Kidney glomerular epithelial cell (primary cell): ENCODE measurements around the gene LSM5.
"Not testable (repeated sequence)": the region's sequence is repeated elsewhere in the genome, so short reads cannot be mapped to it uniquely, and the experiment has no call there.

Source experiments
- DNase-seq: peaks from one replicate; lab custom pipeline; 2025; lab: John Stamatoyannopoulos, UW

Gene LSM5

DNA sequence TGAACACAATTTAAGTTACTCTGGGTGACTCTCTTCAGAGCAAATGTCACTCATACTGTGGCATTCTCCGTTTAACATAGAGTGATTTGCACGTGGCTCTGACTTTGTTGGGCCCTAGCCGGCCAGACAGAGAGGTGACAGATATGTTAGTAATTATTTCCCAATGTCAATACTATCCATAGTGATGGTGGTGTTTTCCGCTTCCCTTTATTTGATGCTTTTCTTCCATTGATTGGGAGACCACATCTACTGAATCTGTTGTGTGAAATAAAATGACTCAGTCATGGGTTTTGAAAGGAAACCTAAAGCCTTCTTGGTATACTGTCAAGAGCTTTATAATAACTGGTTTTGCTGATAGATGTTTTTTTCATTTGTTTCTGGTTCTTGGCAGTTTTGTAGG lies 12.5 kb upstream of the LSM5 start:
- no peak for DNase-seq

GRCh38 chr7:32501522-32501921 lies 11.3 kb upstream of the LSM5 start:
- DNase-seq = no peak

- no peak for DNase-seq
Observed at GRCh38 chr7:32500922-32501341, 10.8 kb upstream of the LSM5 start.

- DNase-seq = not testable (repeated sequence)
Observed at GRCh38 chr7:32500216-32500615, 10.0 kb upstream of the LSM5 start.

DNA sequence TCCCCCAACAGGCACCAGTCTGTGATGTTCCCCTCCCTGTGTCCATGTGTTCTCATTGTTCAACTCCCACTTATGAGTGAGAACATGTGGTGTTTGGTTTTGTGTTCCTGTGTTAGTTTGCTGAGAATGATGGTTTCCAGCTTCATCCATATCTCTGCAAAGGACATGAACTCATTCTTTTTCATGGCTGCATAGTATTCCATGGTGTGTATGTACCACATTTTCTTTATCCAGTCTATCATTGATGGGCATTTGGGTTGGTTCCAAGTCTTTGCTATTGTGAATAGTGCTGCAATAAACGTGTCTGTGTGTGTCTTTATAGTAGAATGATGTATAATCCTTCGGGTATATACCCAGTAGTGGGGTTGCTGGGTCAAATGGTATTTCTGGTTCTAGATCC lies 9.6 kb upstream of the LSM5 start:
- not testable (repeated sequence) for DNase-seq

DNA sequence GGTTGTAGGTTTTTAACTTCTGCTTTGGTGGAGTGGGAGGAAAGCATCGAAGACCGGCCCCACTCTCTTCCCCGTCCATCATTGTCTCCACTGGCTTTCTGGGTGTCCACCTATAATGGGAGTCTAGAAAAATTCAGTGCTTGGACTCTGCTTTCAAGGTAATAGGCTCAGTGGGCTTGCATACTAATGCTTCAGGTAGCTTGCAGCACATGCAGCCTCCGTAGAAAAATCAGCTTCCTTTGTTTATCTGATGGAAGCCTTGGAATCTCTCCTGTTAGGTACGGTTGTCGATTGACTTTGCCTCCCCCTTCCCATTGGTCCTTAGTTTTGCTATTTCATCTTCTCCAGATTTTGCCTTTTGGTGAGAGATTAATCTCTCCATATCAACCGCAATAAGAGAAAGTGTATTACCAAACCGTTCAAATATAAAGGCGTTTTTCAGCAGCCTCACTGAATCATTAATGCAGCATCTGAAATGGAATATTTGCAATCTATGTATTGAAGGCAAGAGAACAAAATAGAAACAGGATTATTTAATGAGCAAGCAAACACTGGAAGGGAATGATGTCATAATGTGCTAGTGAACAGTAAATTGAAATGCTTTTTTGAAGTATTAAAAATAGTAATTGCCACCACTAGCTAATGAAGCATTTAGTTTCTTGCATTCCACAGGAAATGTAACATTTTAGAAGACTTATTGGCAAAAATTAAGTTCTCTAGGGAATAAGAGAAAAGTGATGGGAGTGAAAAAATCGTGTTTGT lies 6.1 kb upstream of the LSM5 start:
- peak; percentile 37 for DNase-seq

- peak; percentile 89 for DNase-seq
Observed at GRCh38 chr7:32495298-32496051, 5.3 kb upstream of the LSM5 start, which contains the start of gene AVL9. Gene AVL9, plus strand, starts transcription at chr7:32495489. Its CDS starts 221 bp downstream, at chr7:32495710.

- no peak for DNase-seq
Observed at GRCh38 chr7:32494946-32495297, 4.7 kb upstream of the LSM5 start.

DNA sequence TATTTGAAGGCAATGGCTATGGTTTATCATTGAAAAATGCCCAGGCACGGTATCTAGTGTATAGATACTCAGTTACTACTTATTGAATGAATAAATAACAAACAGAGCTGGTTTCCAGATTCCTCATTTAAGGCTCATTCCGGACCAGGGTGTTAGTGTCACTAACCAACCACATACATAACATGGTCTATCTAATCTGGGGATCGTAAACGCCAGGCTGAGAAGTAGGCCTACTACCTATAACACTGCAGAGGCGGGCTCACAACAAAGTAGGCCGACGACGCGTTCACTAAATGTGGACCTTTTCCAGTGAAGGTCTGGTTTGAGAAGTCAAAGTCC lies 423 bp downstream of the LSM5 start:
- DNase-seq = no peak

- DNase-seq = no peak
Observed at GRCh38 chr7:32481921-32482320, 8.3 kb downstream of the LSM5 start.

GRCh38 chr7:32481176-32481575 lies 9.0 kb downstream of the LSM5 start:
- DNase-seq = no peak

- DNase-seq = peak; percentile 68
Observed at GRCh38 chr7:32479574-32480200, 10.5 kb downstream of the LSM5 start.

DNA sequence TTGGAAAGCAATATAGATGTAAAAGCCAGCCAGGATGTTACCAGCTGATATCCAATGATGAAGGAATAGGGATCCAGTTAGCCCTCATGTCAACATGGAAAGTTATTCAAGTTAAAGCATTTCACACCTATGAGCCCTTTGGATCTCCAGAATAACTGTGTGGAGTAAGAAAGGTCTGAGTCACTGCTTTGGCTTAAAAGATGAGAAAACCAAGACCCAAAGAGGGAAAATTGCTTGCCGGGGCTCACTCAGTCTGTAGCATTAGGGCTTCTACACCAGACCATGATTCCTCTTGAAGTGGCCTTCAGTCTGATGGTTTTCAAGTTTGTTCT lies 12.6 kb downstream of the LSM5 start:
- DNase-seq = no peak

DNA sequence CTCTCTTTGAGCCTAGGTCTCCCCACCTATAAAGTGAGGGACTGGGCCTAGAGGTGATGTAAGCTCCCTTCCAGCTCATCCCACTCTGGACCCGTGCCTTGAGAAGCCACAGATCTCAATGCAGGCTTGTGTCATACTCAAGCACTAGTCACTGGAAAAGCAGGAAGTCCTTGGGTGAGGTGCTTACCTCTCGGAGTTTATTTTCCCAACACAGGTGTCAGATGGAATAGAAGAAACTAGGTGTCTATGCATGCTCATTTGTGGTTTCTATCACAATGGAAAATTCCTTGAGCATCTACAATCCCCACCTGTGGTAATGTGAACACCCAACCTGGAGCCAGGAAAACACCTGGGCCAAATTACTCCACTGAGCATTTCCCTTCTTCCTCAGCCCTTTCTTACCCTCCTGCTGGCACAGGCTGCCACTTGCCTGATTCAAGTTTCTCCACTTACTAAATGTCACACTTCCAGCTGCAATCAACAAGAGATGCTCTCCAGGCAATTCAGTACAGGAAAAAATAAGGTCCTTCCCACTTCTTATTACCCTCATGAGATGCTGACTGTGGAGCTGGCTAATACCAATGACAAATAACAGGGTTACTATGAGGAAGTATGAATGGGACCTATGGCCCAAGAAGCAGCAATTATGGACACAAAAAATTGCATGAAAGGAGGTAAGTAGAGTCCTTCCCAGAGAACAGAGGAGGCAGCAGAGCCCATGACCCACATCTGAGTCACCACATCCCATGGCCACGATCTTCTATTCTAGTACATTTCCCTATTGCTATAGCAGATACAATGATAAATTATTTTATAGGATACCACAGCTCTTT lies 13.1 kb downstream of the LSM5 start:
- no peak for DNase-seq

DNA sequence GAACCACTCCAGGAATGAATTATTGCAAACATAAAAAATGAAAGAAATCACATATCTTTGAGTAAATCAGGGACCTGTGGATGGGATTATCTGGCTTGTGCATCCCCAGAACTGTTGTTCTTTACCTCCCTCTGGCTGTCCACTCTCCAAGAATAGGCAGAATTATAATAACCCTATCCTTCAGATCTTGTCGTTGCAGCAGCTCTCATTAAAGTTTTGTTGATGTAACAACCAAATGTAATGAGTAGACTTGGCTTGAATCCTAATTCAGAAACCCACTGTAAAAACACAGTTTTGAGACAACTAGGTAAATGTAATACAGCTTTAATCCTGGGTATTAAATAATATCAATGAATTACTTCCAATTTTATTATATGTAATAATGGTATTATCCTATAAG lies 16.2 kb downstream of the LSM5 start:
- DNase-seq = no peak

- DNase-seq = no peak
Observed at GRCh38 chr7:32472015-32472414, 18.2 kb downstream of the LSM5 start.

GRCh38 chr7:32470871-32471270 lies 19.3 kb downstream of the LSM5 start:
- no peak for DNase-seq

DNA sequence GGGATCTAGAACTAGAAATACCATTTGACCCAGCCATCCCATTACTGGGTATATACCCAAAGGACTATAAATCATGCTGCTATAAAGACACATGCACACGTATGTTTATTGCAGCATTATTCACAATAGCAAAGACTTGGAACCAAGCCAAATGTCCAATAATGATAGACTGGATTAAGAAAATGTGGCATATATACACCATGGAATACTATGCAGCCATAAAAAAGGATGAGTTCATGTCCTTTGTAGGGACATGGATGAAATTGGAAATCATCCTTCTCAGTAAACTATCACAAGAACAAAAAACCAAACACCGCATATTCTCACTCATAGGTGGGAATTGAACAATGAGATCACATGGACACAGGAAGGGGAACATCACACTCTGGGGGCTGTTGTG lies 20.2 kb downstream of the LSM5 start:
- DNase-seq = not testable (repeated sequence)

- not testable (repeated sequence) for DNase-seq
Observed at GRCh38 chr7:32464641-32465416, 25.4 kb downstream of the LSM5 start.

DNA sequence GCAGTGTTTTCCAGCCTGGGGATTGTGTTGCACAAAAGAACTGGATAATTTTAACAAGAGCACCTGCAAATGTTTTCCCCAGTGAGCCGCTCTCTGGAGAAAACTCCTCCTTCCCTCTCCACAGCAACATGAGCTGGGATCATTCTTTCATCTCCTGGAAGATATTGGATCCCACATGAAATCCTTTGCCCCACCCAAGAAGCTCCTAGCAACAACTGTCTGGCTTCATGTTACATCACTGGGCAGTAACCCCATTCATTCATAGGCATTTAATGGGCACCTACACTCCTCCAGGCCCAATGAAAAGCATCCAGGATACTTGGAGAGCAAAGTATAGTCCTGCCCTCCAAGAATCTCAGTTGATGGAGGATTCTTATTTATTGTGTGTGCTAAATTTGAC lies 27.2 kb downstream of the LSM5 start:
- DNase-seq = no peak

DNA sequence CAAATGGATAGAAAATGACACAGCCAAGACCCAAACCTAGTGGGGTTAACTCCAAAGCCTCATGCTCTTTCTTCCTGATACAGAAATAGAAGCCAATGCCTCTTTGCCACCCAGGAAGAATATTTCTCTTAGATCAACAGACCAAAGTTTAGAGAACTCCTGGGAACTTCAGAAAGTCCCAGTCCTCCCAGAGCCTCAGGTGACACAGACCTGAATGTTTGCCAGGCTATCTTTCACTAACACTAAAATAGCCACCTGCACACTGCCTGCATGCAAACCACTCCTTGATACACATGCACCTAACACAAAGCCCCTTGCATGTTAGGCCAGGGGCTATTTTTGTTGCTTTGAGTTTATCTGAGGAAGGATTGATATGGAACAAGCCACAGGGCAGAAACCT lies 27.7 kb downstream of the LSM5 start:
- DNase-seq = no peak

DNA sequence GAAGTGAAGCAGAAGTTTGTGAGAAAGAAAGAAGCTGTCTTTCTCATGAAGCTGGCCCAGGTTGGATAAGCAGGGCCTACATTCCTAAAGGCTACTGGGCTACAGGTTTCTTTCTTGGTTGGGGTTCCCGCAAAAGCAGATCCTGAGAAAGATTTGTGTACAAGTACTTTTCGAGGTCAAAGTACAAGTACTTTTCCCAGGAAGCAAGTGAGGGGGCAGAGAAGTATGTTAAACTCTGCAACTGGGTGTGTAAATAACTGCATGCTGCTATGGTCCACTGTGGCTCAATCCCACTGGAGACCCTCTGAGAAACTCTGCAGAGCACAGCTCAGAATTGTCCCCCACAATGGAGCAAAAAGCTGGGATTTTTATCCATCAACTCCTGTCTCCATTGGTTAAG lies 28.7 kb downstream of the LSM5 start:
- DNase-seq = no peak
